H1 (cell line): ENCODE data around the gene UPK2. TPM values are rescaled to one million over a fixed set of nuclear protein-coding genes. Genes with fewer than 3 reads are reported as not detected.

ENCODE experiments used
- CTCF ChIA-PET: fragments of 300-600 bp; sonication (Branson Sonifier 250); formaldehyde crosslinking; loops from one replicate; lab custom pipeline; 2021; ENCODE audit not compliant: partially characterized antibody; lab: Charles Lee
- POLR2A ChIA-PET: fragments of 300-600 bp; sonication (Branson Sonifier 250); formaldehyde crosslinking; loops from one replicate; lab custom pipeline; 2021; ENCODE audit warnings: inconsistent platforms; ENCODE audit not compliant: partially characterized antibody; lab: Charles Lee
- DNase-seq, 2 experiments: peaks; one replicate each; pipeline versions ENCODE4 v3.0.0 to v3.0.0-alpha.2; 2010 to 2022; ENCODE audit warnings: low spot score in 2 of 2, low read depth in 1 of 2, mixed read lengths in 1 of 2
- FAIRE-seq: peaks from 2 replicates; lab custom pipeline; 2011; peaks lifted over from hg19 to GRCh38; lab: Jason Lieb, UNC
- H2AFZ ChIP-seq: 2 replicates; pipeline ENCODE4 v1.8.1; 2012; ENCODE audit warnings: low read length, inconsistent platforms
- H2AK5ac ChIP-seq: 2 replicates; pipeline ENCODE4 v1.6.1; 2013; ENCODE audit warnings: low read depth, low read length
- H2BK120ac ChIP-seq: replicated peaks from 2 replicates; pipeline ENCODE3; 2013; ENCODE audit warnings: low read depth, low read length, inconsistent platforms
- H2BK12ac ChIP-seq: 2 replicates; pipeline ENCODE4 v1.6.1; 2013; ENCODE audit warnings: low read depth, low read length
- H2BK15ac ChIP-seq: 2 replicates; pipeline ENCODE4 v1.6.1; 2013; ENCODE audit warnings: low read length
- H2BK20ac ChIP-seq: 2 replicates; pipeline ENCODE4 v1.6.1; 2013; ENCODE audit warnings: low read length
- H2BK5ac ChIP-seq: 2 replicates; pipeline ENCODE4 v1.6.1; 2013; ENCODE audit warnings: low read depth, low read length
- H3K14ac ChIP-seq: 2 replicates; pipeline ENCODE4 v1.6.1; 2013; ENCODE audit warnings: inconsistent platforms; ENCODE audit not compliant: insufficient read length
- H3K18ac ChIP-seq: 2 replicates; pipeline ENCODE4 v1.6.1; 2013; ENCODE audit warnings: low read length; ENCODE audit errors: extremely low read depth
- H3K23ac ChIP-seq: 2 replicates; pipeline ENCODE4 v1.6.1; 2013; ENCODE audit warnings: inconsistent platforms; ENCODE audit not compliant: insufficient read length
- H3K23me2 ChIP-seq: 2 replicates; pipeline ENCODE4 v1.6.1; 2013; ENCODE audit warnings: low read depth, low read length
- H3K27ac ChIP-seq: 2 replicates; pipeline ENCODE4 v1.6.1; 2011; ENCODE audit warnings: low read depth, low read length, inconsistent platforms
- H3K27me3 ChIP-seq, 4 experiments: replicated peaks in 1 of 4; 1 replicate in 1 of 4; 2 replicates in 3 of 4; pipeline versions ENCODE4 v1.6.1 to v1.8.1; 2011 to 2013; ENCODE audit warnings: low read length in 3 of 4, mild to moderate bottlenecking in 3 of 4, inconsistent platforms in 2 of 4, mixed read lengths in 2 of 4, moderate library complexity in 1 of 4; ENCODE audit not compliant: control insufficient read depth in 3 of 4, insufficient read depth in 3 of 4; ENCODE audit errors: extremely low read depth in 1 of 4
- H3K36me3 ChIP-seq, 4 experiments: 2 replicates each; pipeline versions ENCODE4 v1.6.1 to v1.8.1; 2011 to 2013; ENCODE audit warnings: mild to moderate bottlenecking in 4 of 4, low read length in 3 of 4, moderate library complexity in 2 of 4, control low read depth in 1 of 4, inconsistent platforms in 1 of 4; ENCODE audit not compliant: insufficient read depth in 4 of 4, control insufficient read depth in 2 of 4
- H3K4ac ChIP-seq: replicated peaks from 2 replicates; pipeline ENCODE3; 2013; ENCODE audit warnings: low read length, low read depth, mixed read lengths, inconsistent platforms; ENCODE audit not compliant: insufficient read length
- H3K4me1 ChIP-seq, 4 experiments: replicated peaks in 1 of 4; 1 replicate in 1 of 4; 2 replicates in 3 of 4; pipeline versions ENCODE4 v1.6.1 to v1.8.1; 2011 to 2013; ENCODE audit warnings: low read length in 3 of 4, inconsistent platforms in 2 of 4, mixed read lengths in 1 of 4; ENCODE audit not compliant: insufficient read depth in 4 of 4, control insufficient read depth in 3 of 4
- H3K4me2 ChIP-seq, 2 experiments: 2 replicates each; pipeline versions ENCODE4 v1.6.1 to v1.8.1; 2011 to 2013; ENCODE audit warnings: low read depth in 2 of 2, low read length in 2 of 2, control low read depth in 1 of 2, inconsistent platforms in 1 of 2, mild to moderate bottlenecking in 1 of 2; ENCODE audit not compliant: insufficient read depth in 1 of 2
- H3K4me3 ChIP-seq, 4 experiments: fragments of 200-600, 300-600 bp in 1 of 4; sonication (generic), shearing (Covaris generic), sonication (Bioruptor Twin) in 1 of 4; 2 replicates each; pipeline versions ENCODE4 v1.5.1 to v1.8.1; 2011 to 2016; ENCODE audit warnings: low read length in 4 of 4, low read depth in 3 of 4, control low read depth in 2 of 4, inconsistent platforms in 2 of 4, mild to moderate bottlenecking in 2 of 4, mixed read lengths in 1 of 4, moderate library complexity in 1 of 4; ENCODE audit not compliant: insufficient read depth in 2 of 4; ENCODE audit errors: extremely low read depth in 1 of 4
- H3K56ac ChIP-seq: replicated peaks from 2 replicates; pipeline ENCODE3; 2013; ENCODE audit warnings: low read depth, mild to moderate bottlenecking, mixed read lengths, low read length, inconsistent platforms; ENCODE audit not compliant: insufficient read length
- H3K79me1 ChIP-seq: 2 replicates; pipeline ENCODE4 v1.6.1; 2013; ENCODE audit warnings: low read depth, low read length, control low read depth
- H3K79me2 ChIP-seq, 2 experiments: 2 replicates each; pipeline versions ENCODE4 v1.6.1 to v1.8.1; 2012 to 2013; ENCODE audit warnings: low read length in 2 of 2, mild to moderate bottlenecking in 2 of 2, inconsistent platforms in 1 of 2; ENCODE audit not compliant: insufficient read depth in 2 of 2, control insufficient read depth in 1 of 2
- H3K9ac ChIP-seq, 4 experiments: replicated peaks in 1 of 4; 1 replicate in 1 of 4; 2 replicates in 3 of 4; pipeline versions ENCODE4 v1.6.1 to v1.8.1; 2011 to 2013; ENCODE audit warnings: low read depth in 3 of 4, low read length in 3 of 4, control low read depth in 2 of 4, mild to moderate bottlenecking in 2 of 4, moderate library complexity in 2 of 4, inconsistent platforms in 1 of 4; ENCODE audit errors: extremely low read depth in 1 of 4
- H3K9me3 ChIP-seq, 2 experiments: 2 replicates each; pipeline versions ENCODE4 v1.6.1 to v1.8.1; 2012 to 2013; ENCODE audit warnings: mild to moderate bottlenecking in 2 of 2, moderate library complexity in 2 of 2, control low read depth in 1 of 2, inconsistent platforms in 1 of 2, low read depth in 1 of 2, low read length in 1 of 2, mixed read lengths in 1 of 2; ENCODE audit not compliant: insufficient read depth in 2 of 2
- H4K20me1 ChIP-seq, 2 experiments: replicated peaks in 1 of 2; 2 replicates each; pipeline versions ENCODE3 to v1.8.1; 2011 to 2013; ENCODE audit warnings: inconsistent platforms in 2 of 2, low read length in 2 of 2, mild to moderate bottlenecking in 1 of 2; ENCODE audit not compliant: insufficient read depth in 2 of 2, control insufficient read depth in 1 of 2
- H4K5ac ChIP-seq: 2 replicates; pipeline ENCODE4 v1.6.1; 2013; ENCODE audit warnings: low read length, low read depth, mixed read lengths, inconsistent platforms; ENCODE audit not compliant: insufficient read length
- H4K8ac ChIP-seq: 2 replicates; pipeline ENCODE4 v1.8.0; 2013; ENCODE audit warnings: mild to moderate bottlenecking, moderate library complexity, low read length, inconsistent platforms; ENCODE audit not compliant: insufficient read depth; ENCODE audit errors: extremely low read depth
- H4K91ac ChIP-seq: replicated peaks from 2 replicates; pipeline ENCODE3; 2013; ENCODE audit warnings: low read length, mixed read lengths, inconsistent platforms; ENCODE audit not compliant: insufficient read length
- GABPA ChIP-seq: IDR thresholded peaks from 2 replicates; pipeline ENCODE4 v1.6.1; 2011; ENCODE audit warnings: mild to moderate bottlenecking, low read length, moderate library complexity, borderline replicate concordance; ENCODE audit not compliant: insufficient read depth
- GTF2F1 ChIP-seq: IDR thresholded peaks from 2 replicates; pipeline ENCODE4 v1.6.1; 2012; ENCODE audit warnings: low read depth, low read length, improper control_type of control experiment, borderline replicate concordance
- POU5F1 ChIP-seq: IDR thresholded peaks from 2 replicates; pipeline ENCODE4 v1.6.1; 2011; ENCODE audit warnings: low read depth, mild to moderate bottlenecking, low read length, moderate library complexity
- WGBS, 2 experiments: shearing (Covaris generic) in 1 of 2; methylation state at CpG; one replicate each; pipeline versions ENCODE4 v1.1.6 to v1.1.7; 2013 to 2015; ENCODE audit warnings: low lambda C conversion rate in 2 of 2, mixed read lengths in 2 of 2, inconsistent platforms in 1 of 2, low coverage in 1 of 2, missing lambda C conversion rate in 1 of 2; ENCODE audit not compliant: insufficient replicate concordance in 2 of 2, insufficient coverage in 1 of 2, insufficient read length in 1 of 2; ENCODE audit errors: extremely low coverage in 1 of 2, missing lambda C conversion rate in 1 of 2; 5-methylcytosine and 5-hydroxymethylcytosine counted together
- polyA plus RNA-seq, 7 experiments: library from polyadenylated mRNA; depleted of rRNA in 3 of 7; stranded (reverse) in 5 of 7; unstranded in 2 of 7; fragments of >200 nt in 5 of 7; fragments of 200-250 nt in 2 of 7; gene quantifications; 1 replicate in 5 of 7; 2 replicates in 1 of 7; 4 replicates in 1 of 7; pipeline versions ENCODE4 v1.2.1 to v1.2.3, GENCODE V29; 2011 to 2013; ENCODE audit warnings: missing spikeins in 2 of 7, mixed read lengths in 2 of 7
- total RNA-seq: library from RNA; stranded (reverse); fragmentation: NEBNext Ultra II Directional; extraction: Animal tissue kit (Norgen Biotek cat#: 25700); gene quantifications from 2 replicates; pipeline ENCODE4 v1.2.1, GENCODE V29; 2021
- TF ChIP-seq, protein P1 (sequence below): IDR thresholded peaks from 2 replicates; pipeline ENCODE4 v1.6.1; 2012; ENCODE audit warnings: inconsistent platforms
- TF ChIP-seq, protein P2 (sequence below): IDR thresholded peaks from 2 replicates; pipeline ENCODE4 v1.6.1; 2011; ENCODE audit warnings: low read length, improper control_type of control experiment
- TF ChIP-seq, protein P3 (sequence below): IDR thresholded peaks from 2 replicates; pipeline ENCODE4 v1.6.1; 2011; ENCODE audit warnings: low read depth, mild to moderate bottlenecking, low read length; ENCODE audit not compliant: insufficient read depth
- TF ChIP-seq, protein P4 (sequence below): IDR thresholded peaks from 2 replicates; pipeline ENCODE4 v1.6.1; 2012; ENCODE audit warnings: inconsistent platforms

The UPK2 gene
- total and polyA plus RNA-seq, 2 of the 8 experiments (the other 6 are each of a cell fraction or from before 2014, with no cell fraction given), result 0.76 TPM; not detected in 1

DNA sequence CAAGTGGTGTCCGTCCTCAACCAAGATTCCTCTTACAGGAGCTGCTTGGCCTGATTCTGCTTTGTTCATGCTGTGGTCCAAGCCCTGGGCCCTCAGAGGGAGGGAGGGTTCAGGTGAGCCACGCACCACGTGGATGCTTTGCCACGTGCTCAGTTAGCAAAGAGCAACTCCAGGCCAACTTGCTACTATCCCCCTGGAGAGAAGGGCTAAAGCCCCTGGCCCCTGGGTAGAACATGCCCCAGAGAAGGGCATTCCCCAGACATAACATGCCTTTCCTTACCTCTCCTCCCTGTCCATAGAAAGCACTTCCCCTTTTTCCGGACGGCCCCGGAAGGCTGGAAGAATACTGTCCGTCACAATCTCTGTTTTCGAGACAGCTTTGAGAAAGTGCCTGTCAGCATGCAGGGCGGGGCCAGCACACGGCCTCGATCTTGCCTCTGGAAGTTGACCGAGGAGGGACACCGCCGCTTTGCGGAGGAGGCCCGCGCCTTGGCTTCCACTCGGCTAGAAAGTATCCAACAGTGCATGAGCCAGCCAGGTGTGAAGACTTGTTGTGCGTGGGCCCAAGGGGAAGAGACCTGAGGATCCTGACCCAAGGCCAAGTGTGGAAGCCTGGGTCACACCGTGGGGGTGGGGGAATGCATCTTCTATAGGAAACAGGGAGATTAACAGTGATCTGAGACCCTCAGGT is 24.2 kb downstream of the UPK2 start:
- CTCF ChIA-PET, result interaction anchor here (0.9 to 1.2 kb wide), 3 partner anchors 9 to 384 kb away, joined by 3 to 5 read pairs (median 4); no protein-coding TSS in a partner anchor
- Histone ChIP-seq H3K9ac (no peak overlapping the region), H3K27me3 (peaks cover 0 to 5% (median 0%) of the 10 kb centered on the region in 4 experiments; a peak in 1 of 7 replicates), H4K5ac (no peak overlapping the region), H3K4ac (no peak overlapping the region), H3K4me3 (peak overlapping the region in 1 of 4 experiments; percentile 1; a peak in 1 of 8 replicates), H2BK20ac (peak overlapping the region; percentile 52), H3K23ac (no peak overlapping the region), H3K36me3 (no peaks in the 10 kb centered on the region), H4K20me1 (no peaks in the 10 kb centered on the region), H2BK5ac (peak overlapping the region; percentile 62; the same call in 1 of the 2 replicates), H3K23me2 (no peaks in the 10 kb centered on the region; the same call in 1 of the 2 replicates), H2AK5ac (peak overlapping the region; percentile 4; the same call in 1 of the 2 replicates), H2BK120ac (no peak overlapping the region), H3K27ac (no peak overlapping the region), H4K91ac (no peak overlapping the region), H2BK12ac (peak overlapping the region; percentile 97), H3K56ac (no peak overlapping the region), H2BK15ac (peak overlapping the region; percentile 99), H3K14ac (no peak overlapping the region), H3K79me2 (no peaks in the 10 kb centered on the region), H3K4me1 (peaks cover 0 to 18% (median 10%) of the 10 kb centered on the region in 4 experiments; a peak in 5 of 7 replicates), H4K8ac (no peak overlapping the region), H3K4me2 (peak overlapping the region; percentile 35 to 37), H3K79me1 (no peaks in the 10 kb centered on the region), H3K18ac (peak overlapping the region; percentile 60; the same call in 1 of the 2 replicates), H2AFZ (peak overlapping the region; percentile 51; the same call in 1 of the 2 replicates), H3K9me3 (no peaks in the 10 kb centered on the region)
- FAIRE-seq (no peak), DNase-seq (peak in 1 of 2 experiments; percentile 59)
- POLR2A ChIA-PET, result interaction anchor here (1.0 to 1.8 kb wide), 5 partner anchors 9 to 51 kb away, joined by 3 to 5 read pairs (median 3); partner anchors contain the start of gene SLC37A4
- WGBS, 2 experiments, result 42% methylated on average over 21 of the region's 21 CpGs; no CpG with 5 or more reads in 1 of the 2 experiments
- no peak for TF ChIP-seq GTF2F1
- TF ChIP-seq, protein P1, sequence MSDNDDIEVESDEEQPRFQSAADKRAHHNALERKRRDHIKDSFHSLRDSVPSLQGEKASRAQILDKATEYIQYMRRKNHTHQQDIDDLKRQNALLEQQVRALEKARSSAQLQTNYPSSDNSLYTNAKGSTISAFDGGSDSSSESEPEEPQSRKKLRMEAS, result peak; percentile 81
- TF ChIP-seq, protein P2, sequence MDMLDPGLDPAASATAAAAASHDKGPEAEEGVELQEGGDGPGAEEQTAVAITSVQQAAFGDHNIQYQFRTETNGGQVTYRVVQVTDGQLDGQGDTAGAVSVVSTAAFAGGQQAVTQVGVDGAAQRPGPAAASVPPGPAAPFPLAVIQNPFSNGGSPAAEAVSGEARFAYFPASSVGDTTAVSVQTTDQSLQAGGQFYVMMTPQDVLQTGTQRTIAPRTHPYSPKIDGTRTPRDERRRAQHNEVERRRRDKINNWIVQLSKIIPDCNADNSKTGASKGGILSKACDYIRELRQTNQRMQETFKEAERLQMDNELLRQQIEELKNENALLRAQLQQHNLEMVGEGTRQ, result peak; percentile 29; the same call in 1 of the 2 replicates
- TF ChIP-seq, protein P3, sequence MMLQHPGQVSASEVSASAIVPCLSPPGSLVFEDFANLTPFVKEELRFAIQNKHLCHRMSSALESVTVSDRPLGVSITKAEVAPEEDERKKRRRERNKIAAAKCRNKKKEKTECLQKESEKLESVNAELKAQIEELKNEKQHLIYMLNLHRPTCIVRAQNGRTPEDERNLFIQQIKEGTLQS, result no peak
- TF ChIP-seq GABPA, result no peak
- TF ChIP-seq POU5F1, result no peak
- TF ChIP-seq, protein P4, sequence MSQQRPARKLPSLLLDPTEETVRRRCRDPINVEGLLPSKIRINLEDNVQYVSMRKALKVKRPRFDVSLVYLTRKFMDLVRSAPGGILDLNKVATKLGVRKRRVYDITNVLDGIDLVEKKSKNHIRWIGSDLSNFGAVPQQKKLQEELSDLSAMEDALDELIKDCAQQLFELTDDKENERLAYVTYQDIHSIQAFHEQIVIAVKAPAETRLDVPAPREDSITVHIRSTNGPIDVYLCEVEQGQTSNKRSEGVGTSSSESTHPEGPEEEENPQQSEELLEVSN, result peak; percentile 32; the same call in 1 of the 2 replicates
